HG03139 (cell line): ENCODE data around the gene IFNL4.
A peak's percentile ranks its signal among the peaks of the same experiment; 100 is the strongest.
"Not testable (repeated sequence)": the region's sequence is repeated elsewhere in the genome, so short reads cannot be mapped to it uniquely, and the experiment has no call there.

ENCODE experiments used
- ATAC-seq: cut with Tn5 transposase; IDR thresholded peaks from one replicate; pipeline ENCODE4 v1.9.1; 2021; ENCODE audit not compliant: unreplicated experiment

The IFNL4 gene

GRCh38 chr19:39261704-39262103 is 13.0 kb upstream of the IFNL4 start:
- ATAC-seq = no peak

- no peak for ATAC-seq
Observed at GRCh38 chr19:39257227-39257626, 8.6 kb upstream of the IFNL4 start.

GRCh38 chr19:39254531-39255345 is 6.1 kb upstream of the IFNL4 start:
- ATAC-seq = no peak

- ATAC-seq = no peak
Observed at GRCh38 chr19:39253374-39254149, 4.9 kb upstream of the IFNL4 start.

- ATAC-seq = no peak
Observed at GRCh38 chr19:39252458-39252857, 3.8 kb upstream of the IFNL4 start.

GRCh38 chr19:39251846-39252245 is 3.2 kb upstream of the IFNL4 start:
- ATAC-seq = no peak

GRCh38 chr19:39251081-39251480 is 2.4 kb upstream of the IFNL4 start:
- ATAC-seq = no peak

GRCh38 chr19:39247701-39248664 is 673 bp downstream of the IFNL4 start:
- ATAC-seq = no peak

- no peak for ATAC-seq
Observed at GRCh38 chr19:39246951-39247669, 1.5 kb downstream of the IFNL4 start.

- not testable (repeated sequence) for ATAC-seq
Observed at GRCh38 chr19:39245166-39245565, 3.5 kb downstream of the IFNL4 start.

GRCh38 chr19:39244410-39245100 is 4.1 kb downstream of the IFNL4 start, which contains the start of gene IFNL3:
IFNL3 (minus strand) TSS chr19:39245006; CDS start chr19:39244967, 39 bp downstream.
- ATAC-seq = not testable (repeated sequence)

GRCh38 chr19:39243741-39244140 is 4.9 kb downstream of the IFNL4 start:
- not testable (repeated sequence) for ATAC-seq

- no peak for ATAC-seq
Observed at GRCh38 chr19:39240421-39240820, 8.2 kb downstream of the IFNL4 start.

- no peak for ATAC-seq
Observed at GRCh38 chr19:39238944-39239343, 9.7 kb downstream of the IFNL4 start.

GRCh38 chr19:39238209-39238608 is 10.4 kb downstream of the IFNL4 start:
- ATAC-seq = no peak

- peak; percentile 71 for ATAC-seq
Observed at GRCh38 chr19:39237200-39238184, 11.2 kb downstream of the IFNL4 start.

- no peak for ATAC-seq
Observed at GRCh38 chr19:39236527-39236926, 12.1 kb downstream of the IFNL4 start.

- no peak for ATAC-seq
Observed at GRCh38 chr19:39232708-39233107, 15.9 kb downstream of the IFNL4 start.
